ENCODE data around the gene MYADML2.

- TF ChIP-seq POLR2AphosphoS5 (IDR thresholded peaks at IDR 0.05; ENCODE audit: low read length) = no peak
- TF ChIP-seq TCF7 (IDR thresholded peaks at IDR 0.05; ENCODE audit: borderline replicate concordance) = no peak
Observed at GRCh38 chr17:81994593-81995462, 47.8 kb upstream of the MYADML2 start.

All from GM12878 (cell line).